ENCODE measurements around the gene PJVK.

GRCh38 chr2:178422097-178422496, 29.1 kb upstream of the PJVK start:
- TF ChIP-seq CTCF (IDR thresholded peaks at IDR 0.05; ENCODE audit: poor library complexity) (no peak), EZH2 (IDR thresholded peaks at IDR 0.05; ENCODE audit: borderline replicate concordance) (no peak)

All from hepatocyte (in vitro differentiated cells).